GM19463 (cell line): ENCODE measurements around the gene NOSIP.
"Not testable (repeated sequence)": the region's sequence is repeated elsewhere in the genome, so short reads cannot be mapped to it uniquely, and the experiment has no call there.

Experiments used
- ATAC-seq: cut with Tn5 transposase; IDR thresholded peaks from one replicate; pipeline ENCODE4 v1.9.1; 2021; ENCODE audit warnings: mild to moderate bottlenecking, moderate library complexity; ENCODE audit not compliant: unreplicated experiment

Gene NOSIP

GRCh38 chr19:49580264-49581006 is at the start of gene NOSIP:
Gene NOSIP, minus strand, starts transcription at chr19:49580556. Its CDS starts 19,865 bp downstream, at chr19:49560691.
- ATAC-seq: peak; percentile 87

- ATAC-seq: no peak
Measured at GRCh38 chr19:49629659-49630058, 49.3 kb upstream of the NOSIP start.

- no peak for ATAC-seq
Measured at GRCh38 chr19:49626226-49626625, 45.9 kb upstream of the NOSIP start.

GRCh38 chr19:49624967-49625910 is 44.9 kb upstream of the NOSIP start:
- no peak for ATAC-seq

- not testable (repeated sequence) for ATAC-seq
Measured at GRCh38 chr19:49617860-49618259, 37.5 kb upstream of the NOSIP start.

- no peak for ATAC-seq
Measured at GRCh38 chr19:49616945-49617344, 36.6 kb upstream of the NOSIP start.

GRCh38 chr19:49616532-49616931 is 36.2 kb upstream of the NOSIP start:
- ATAC-seq: no peak

GRCh38 chr19:49615861-49616260 is 35.5 kb upstream of the NOSIP start:
- no peak for ATAC-seq

- ATAC-seq: no peak
Measured at GRCh38 chr19:49614096-49614833, 33.9 kb upstream of the NOSIP start.

- no peak for ATAC-seq
Measured at GRCh38 chr19:49613374-49613773, 33.0 kb upstream of the NOSIP start.

- ATAC-seq: no peak
Measured at GRCh38 chr19:49609499-49610092, 29.2 kb upstream of the NOSIP start.

- no peak for ATAC-seq
Measured at GRCh38 chr19:49605605-49606004, 25.2 kb upstream of the NOSIP start.

GRCh38 chr19:49602806-49603205 is 22.4 kb upstream of the NOSIP start:
- no peak for ATAC-seq

- no peak for ATAC-seq
Measured at GRCh38 chr19:49601482-49602038, 21.2 kb upstream of the NOSIP start.

GRCh38 chr19:49599378-49600295 is 19.3 kb upstream of the NOSIP start:
- ATAC-seq: no peak

- ATAC-seq: no peak
Measured at GRCh38 chr19:49597703-49597974, 17.3 kb upstream of the NOSIP start.

GRCh38 chr19:49596954-49597702 is 16.8 kb upstream of the NOSIP start:
- no peak for ATAC-seq

- ATAC-seq: no peak
Measured at GRCh38 chr19:49596407-49596806, 16.1 kb upstream of the NOSIP start.

GRCh38 chr19:49595819-49596404 is 15.6 kb upstream of the NOSIP start:
- no peak for ATAC-seq
